Neural progenitor cell (in vitro differentiated cells): ENCODE data around the gene MED12L. TPM values are rescaled to one million over a fixed set of nuclear protein-coding genes. Genes with fewer than 3 reads are reported as not detected.

ENCODE experiments used
- DNase-seq: peaks from one replicate; pipeline ENCODE4 v3.0.0-alpha.2; 2016; ENCODE audit warnings: low spot score
- H2AFZ ChIP-seq: fragments of 200-600 bp; sonication (generic); replicated peaks from 2 replicates; pipeline ENCODE4 v1.6.1; 2016; ENCODE audit warnings: antibody characterized with exemption
- H3F3A ChIP-seq: fragments of 200-600 bp; sonication (generic); 2 replicates; pipeline ENCODE4 v1.6.1; 2016; ENCODE audit warnings: antibody characterized with exemption, low read depth
- H3K27ac ChIP-seq: fragments of 200-600 bp; sonication (generic); 2 replicates; pipeline ENCODE4 v1.5.1; 2016; ENCODE audit warnings: mild to moderate bottlenecking
- H3K27me3 ChIP-seq: fragments of 200-600 bp; sonication (generic); 2 replicates; pipeline ENCODE4 v1.6.1; 2016; ENCODE audit warnings: mild to moderate bottlenecking, moderate library complexity
- H3K36me3 ChIP-seq: fragments of 200-600 bp; sonication (generic); 2 replicates; pipeline ENCODE4 v1.5.1; 2016
- H3K4me1 ChIP-seq: fragments of 200-600 bp; sonication (generic); 2 replicates; pipeline ENCODE4 v1.6.1; 2016; ENCODE audit warnings: mixed run types
- H3K4me2 ChIP-seq: fragments of 200-600 bp; sonication (generic); 2 replicates; pipeline ENCODE4 v1.6.1; 2016
- H3K4me3 ChIP-seq: fragments of 200-600 bp; sonication (generic); 2 replicates; pipeline ENCODE4 v1.5.1; 2016
- H3K79me2 ChIP-seq: fragments of 200-600 bp; sonication (generic); 2 replicates; pipeline ENCODE4 v1.6.1; 2016; ENCODE audit warnings: low read depth
- H3K9ac ChIP-seq: fragments of 200-600 bp; sonication (generic); 2 replicates; pipeline ENCODE4 v1.6.1; 2016
- H3K9me3 ChIP-seq: fragments of 200-600 bp; sonication (generic); 2 replicates; pipeline ENCODE4 v1.5.1; 2016; ENCODE audit warnings: low read depth
- H4K20me1 ChIP-seq: fragments of 200-600 bp; sonication (generic); 2 replicates; pipeline ENCODE4 v1.6.1; 2016; ENCODE audit warnings: low read depth
- H3K27ac Mint-ChIP-seq: 3 replicates; pipeline ENCODE4 v1.8.0; 2021; ENCODE audit warnings: mixed read lengths
- H3K27me3 Mint-ChIP-seq: 2 replicates; pipeline ENCODE4 v1.8.0; 2022; ENCODE audit warnings: low read depth, mild to moderate bottlenecking, inconsistent platforms, moderate library complexity, mixed read lengths; ENCODE audit not compliant: insufficient read depth
- H3K36me3 Mint-ChIP-seq: 3 replicates; pipeline ENCODE4 v1.8.0; 2021; ENCODE audit warnings: mixed read lengths
- H3K4me1 Mint-ChIP-seq: 3 replicates; pipeline ENCODE4 v1.8.0; 2021; ENCODE audit warnings: mixed read lengths
- H3K4me3 Mint-ChIP-seq: 3 replicates; pipeline ENCODE4 v1.8.0; 2021; ENCODE audit warnings: mild to moderate bottlenecking, moderate library complexity, mixed read lengths
- H3K9me3 Mint-ChIP-seq: 3 replicates; pipeline ENCODE4 v1.8.0; 2020; ENCODE audit warnings: mixed read lengths
- CTCF ChIP-seq: fragments of 200-600 bp; sonication (generic); IDR thresholded peaks from 2 replicates; pipeline ENCODE4 v1.5.1; 2017; ENCODE audit warnings: antibody characterized with exemption, mild to moderate bottlenecking
- EZH2 ChIP-seq: fragments of 200-600 bp; sonication (generic); IDR thresholded peaks from 2 replicates; pipeline ENCODE4 v1.6.1; 2017; ENCODE audit warnings: antibody characterized with exemption, mild to moderate bottlenecking, moderate library complexity
- EZH2phosphoT487 ChIP-seq: fragments of 200-600 bp; sonication (generic); IDR thresholded peaks from 2 replicates; pipeline ENCODE4 v1.6.1; 2017; ENCODE audit warnings: antibody characterized with exemption
- total RNA-seq: library from RNA; depleted of rRNA; stranded (reverse); fragments of >200 nt; gene quantifications from 2 replicates; pipeline ENCODE4 v1.2.3, GENCODE V29; 2015; ENCODE audit warnings: low replicate concordance

The MED12L gene
- total RNA-seq, 1 donor from 2014 or later, result 16.5 TPM

- Histone ChIP-seq H3K9me3 (no peaks in the 10 kb centered on the region), H3K27me3 (peaks cover 26% of the 10 kb centered on the region), H4K20me1 (no peaks in the 10 kb centered on the region), H3K36me3 (no peaks in the 10 kb centered on the region), H3K27ac (no peak within 1 kb of the TSS), H3K4me3 (peak within 1 kb of the TSS; percentile 58), H2AFZ (peak within 1 kb of the TSS; percentile 91), H3F3A (no peaks in the 10 kb centered on the region), H3K4me1 (no peaks in the 10 kb centered on the region), H3K4me2 (peak within 1 kb of the TSS; percentile 88), H3K79me2 (no peaks in the 10 kb centered on the region), H3K9ac (no peak within 1 kb of the TSS)
- peak; percentile 61 for DNase-seq
- TF ChIP-seq EZH2phosphoT487 (no peak), CTCF (no peak), EZH2 (no peak)
- Mint-ChIP-seq H3K36me3 (no peaks in the 10 kb centered on the region), H3K27me3 (peaks cover 3% of the 10 kb centered on the region), H3K4me1 (peaks cover 2% of the 10 kb centered on the region), H3K4me3 (peak within 1 kb of the TSS; percentile 83), H3K27ac (no peak within 1 kb of the TSS), H3K9me3 (no peaks in the 10 kb centered on the region)
Measured at GRCh38 chr3:151460774-151461450, 375.4 kb downstream of the MED12L start, which contains the start of gene IGSF10. TSS of gene IGSF10 (minus strand) at chr3:151461061. CDS start at chr3:151458709, 2,352 bp downstream.

- H3K36me3 Mint-ChIP-seq, result no peaks in the 10 kb centered on the region
- Histone ChIP-seq H2AFZ (no peak overlapping the region), H3F3A (no peaks in the 10 kb centered on the region), H3K9ac (no peak overlapping the region), H3K9me3 (no peaks in the 10 kb centered on the region), H3K4me2 (no peak overlapping the region), H3K27ac (no peak overlapping the region), H3K79me2 (no peaks in the 10 kb centered on the region), H3K27me3 (peaks cover 26% of the 10 kb centered on the region), H4K20me1 (no peaks in the 10 kb centered on the region), H3K4me1 (no peaks in the 10 kb centered on the region), H3K36me3 (no peaks in the 10 kb centered on the region), H3K4me3 (no peak overlapping the region)
- no peak overlapping the region for H3K4me3 Mint-ChIP-seq
- peaks cover 3% of the 10 kb centered on the region for H3K27me3 Mint-ChIP-seq
- H3K9me3 Mint-ChIP-seq, result no peaks in the 10 kb centered on the region
- DNase-seq, result no peak
- TF ChIP-seq CTCF (no peak), EZH2phosphoT487 (no peak), EZH2 (no peak)
- no peak overlapping the region for H3K27ac Mint-ChIP-seq
- H3K4me1 Mint-ChIP-seq, result peaks cover 2% of the 10 kb centered on the region
Measured at GRCh38 chr3:151462278-151462780, 376.9 kb downstream of the MED12L start.

- Histone ChIP-seq H3K27ac (no peak overlapping the region), H3K9ac (no peak overlapping the region), H3K4me1 (no peaks in the 10 kb centered on the region), H3K36me3 (no peaks in the 10 kb centered on the region), H3K27me3 (peaks cover 26% of the 10 kb centered on the region), H2AFZ (no peak overlapping the region), H3K79me2 (no peaks in the 10 kb centered on the region), H3K4me2 (no peak overlapping the region), H4K20me1 (no peaks in the 10 kb centered on the region), H3F3A (no peaks in the 10 kb centered on the region), H3K9me3 (no peaks in the 10 kb centered on the region), H3K4me3 (no peak overlapping the region)
- no peak for DNase-seq
- Mint-ChIP-seq H3K4me1 (peaks cover 2% of the 10 kb centered on the region), H3K27ac (no peak overlapping the region), H3K4me3 (no peak overlapping the region), H3K9me3 (no peaks in the 10 kb centered on the region), H3K27me3 (peaks cover 3% of the 10 kb centered on the region), H3K36me3 (no peaks in the 10 kb centered on the region)
- TF ChIP-seq EZH2phosphoT487 (no peak), CTCF (no peak), EZH2 (no peak)
Measured at GRCh38 chr3:151462991-151463390, 377.5 kb downstream of the MED12L start.
